Fibroblast of pulmonary artery (primary cell): ENCODE results near the gene STXBP6.
A peak's percentile ranks its signal among the peaks of the same experiment; 100 is the strongest.

Source experiments
- DNase-seq: peaks from one replicate; pipeline ENCODE4 v3.0.0-alpha.2; 2010; ENCODE audit warnings: low read depth
- H3K4me3 ChIP-seq: replicated peaks from 2 replicates; pipeline ENCODE4 v1.5.1; 2011; ENCODE audit warnings: low read depth, mild to moderate bottlenecking, control low read depth, low read length, moderate library complexity
- CTCF ChIP-seq: IDR thresholded peaks from 2 replicates; pipeline ENCODE4 v1.5.1; 2011; ENCODE audit warnings: mild to moderate bottlenecking, control low read depth, low read length, inconsistent platforms; ENCODE audit errors: missing control alignments

STXBP6 gene

GRCh38 chr14:25046301-25046943 lies 3.5 kb downstream of the STXBP6 start:
- H3K4me3 ChIP-seq, result no peak overlapping the region
- no peak for DNase-seq
- no peak for TF ChIP-seq CTCF

- no peak for DNase-seq
- H3K4me3 ChIP-seq, result no peak overlapping the region
- TF ChIP-seq CTCF, result no peak
Measured at GRCh38 chr14:25044106-25044698, 5.7 kb downstream of the STXBP6 start.

GRCh38 chr14:25042362-25043299 lies 7.3 kb downstream of the STXBP6 start:
- no peak overlapping the region for H3K4me3 ChIP-seq
- peak; percentile 67 for TF ChIP-seq CTCF
- DNase-seq, result peak; percentile 72

GRCh38 chr14:25041898-25042297 lies 8.0 kb downstream of the STXBP6 start:
- no peak for DNase-seq
- TF ChIP-seq CTCF, result no peak

GRCh38 chr14:25041484-25041883 lies 8.5 kb downstream of the STXBP6 start:
- DNase-seq, result no peak
- no peak overlapping the region for H3K4me3 ChIP-seq
- no peak for TF ChIP-seq CTCF

More at GRCh38 chr14:25041898-25042297, 8.0 kb downstream of the STXBP6 start:
- no peak overlapping the region for H3K4me3 ChIP-seq

- DNase-seq, result no peak
- no peak overlapping the region for H3K4me3 ChIP-seq
- no peak for TF ChIP-seq CTCF
Measured at GRCh38 chr14:25039933-25040332, 10.0 kb downstream of the STXBP6 start.
